CD4-positive, alpha-beta T cell treated with Interleukin-4 for 4 hours (primary cell): Measurements from ENCODE around the gene G6PC2.
"Not testable (repeated sequence)": the region's sequence is repeated elsewhere in the genome, so short reads cannot be mapped to it uniquely, and the experiment has no call there.

Source experiments
- DNase-seq: peaks from one replicate; pipeline ENCODE4 v3.0.0-alpha.2; 2020

G6PC2 gene, protein sequence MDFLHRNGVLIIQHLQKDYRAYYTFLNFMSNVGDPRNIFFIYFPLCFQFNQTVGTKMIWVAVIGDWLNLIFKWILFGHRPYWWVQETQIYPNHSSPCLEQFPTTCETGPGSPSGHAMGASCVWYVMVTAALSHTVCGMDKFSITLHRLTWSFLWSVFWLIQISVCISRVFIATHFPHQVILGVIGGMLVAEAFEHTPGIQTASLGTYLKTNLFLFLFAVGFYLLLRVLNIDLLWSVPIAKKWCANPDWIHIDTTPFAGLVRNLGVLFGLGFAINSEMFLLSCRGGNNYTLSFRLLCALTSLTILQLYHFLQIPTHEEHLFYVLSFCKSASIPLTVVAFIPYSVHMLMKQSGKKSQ

DNA sequence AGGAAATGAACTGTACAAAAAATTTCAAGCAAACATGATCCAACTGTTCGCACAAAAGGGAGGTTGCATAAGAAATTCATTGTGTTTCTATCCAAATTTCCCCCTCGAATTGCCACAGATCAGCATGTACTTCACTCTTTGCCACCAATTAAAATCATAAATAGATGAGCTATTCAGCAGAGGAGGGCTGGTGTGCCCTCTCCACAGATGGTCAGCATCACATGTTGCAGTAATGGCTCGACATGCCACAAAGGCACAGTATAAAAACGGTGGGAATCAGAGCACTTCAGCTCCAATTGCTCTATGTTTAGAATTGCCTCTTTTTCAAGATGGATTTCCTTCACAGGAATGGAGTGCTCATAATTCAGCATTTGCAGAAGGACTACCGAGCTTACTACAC, at the start of gene G6PC2:
G6PC2 (plus strand) TSS at position 289 of the 400 bp plus-strand sequence; CDS start at position 330, 41 bp downstream.
- no peak for DNase-seq

DNA sequence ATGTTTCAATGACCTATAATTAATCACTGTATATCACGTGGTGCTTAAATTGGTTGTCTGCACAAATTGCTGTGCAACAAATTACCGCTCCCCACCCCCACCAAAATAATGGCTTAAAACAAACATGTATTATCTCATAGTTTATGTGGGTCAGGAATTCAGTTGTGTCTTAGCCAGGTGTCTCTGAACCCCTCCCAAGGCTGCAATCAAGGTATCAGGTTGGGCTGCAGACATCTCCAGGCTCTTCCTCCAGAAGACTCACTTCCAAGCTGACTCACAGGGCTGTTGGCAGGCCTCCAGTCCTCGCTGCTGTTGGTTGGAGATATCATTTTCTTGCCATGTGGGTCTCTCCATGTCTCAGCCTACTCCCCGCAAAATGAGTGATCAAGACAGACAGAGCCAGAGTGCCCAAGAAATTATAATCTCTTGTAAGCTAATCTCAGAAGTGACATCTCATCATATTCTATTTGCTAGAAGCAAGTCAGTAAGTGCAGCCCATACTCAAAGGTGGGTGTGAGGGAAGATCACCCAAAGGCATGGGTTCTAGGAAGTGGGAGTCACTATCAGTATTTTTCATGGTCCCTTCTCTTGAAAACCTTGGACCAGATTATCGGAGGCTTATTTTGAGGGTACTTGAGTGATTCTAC, 49.3 kb upstream of the G6PC2 start:
- no peak for DNase-seq

DNA sequence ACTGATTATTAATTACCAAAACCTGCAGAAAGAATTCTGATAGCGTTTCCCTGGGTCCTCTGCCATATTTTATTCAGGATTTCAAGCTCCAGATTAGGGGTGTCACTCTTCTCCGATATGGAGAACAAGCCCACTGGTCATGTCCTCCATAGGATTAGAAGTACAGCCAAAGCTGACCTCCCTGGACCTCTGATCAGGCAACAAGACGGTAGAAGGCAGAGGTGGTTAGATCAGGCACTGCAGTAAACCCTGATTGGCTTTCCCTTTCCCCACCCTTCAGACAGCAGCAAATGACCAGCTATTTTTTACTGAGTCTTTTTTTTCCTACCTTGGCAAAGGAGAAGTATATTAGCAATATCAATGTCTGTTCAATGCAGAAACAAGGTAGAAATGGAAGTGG, 48.6 kb upstream of the G6PC2 start:
- DNase-seq = no peak

DNA sequence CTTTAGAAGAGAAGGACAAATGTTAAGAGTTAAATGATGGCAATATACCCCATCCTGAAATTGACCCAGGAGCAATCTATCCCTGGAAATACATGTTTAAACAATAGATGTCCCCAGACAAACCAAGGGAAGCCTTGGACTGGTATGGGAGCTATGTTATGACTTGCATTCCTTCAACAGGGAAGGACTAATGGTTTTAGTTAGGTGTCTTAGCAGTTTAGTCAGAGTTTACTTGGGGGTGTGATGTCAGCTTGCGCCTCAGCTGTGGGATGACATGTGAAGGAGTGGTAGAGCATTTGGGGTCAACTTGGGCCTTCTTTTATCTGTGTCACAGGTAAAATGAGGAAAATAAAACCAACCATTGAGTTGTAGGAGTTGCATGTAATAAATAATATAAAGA, 47.6 kb upstream of the G6PC2 start:
- no peak for DNase-seq

DNA sequence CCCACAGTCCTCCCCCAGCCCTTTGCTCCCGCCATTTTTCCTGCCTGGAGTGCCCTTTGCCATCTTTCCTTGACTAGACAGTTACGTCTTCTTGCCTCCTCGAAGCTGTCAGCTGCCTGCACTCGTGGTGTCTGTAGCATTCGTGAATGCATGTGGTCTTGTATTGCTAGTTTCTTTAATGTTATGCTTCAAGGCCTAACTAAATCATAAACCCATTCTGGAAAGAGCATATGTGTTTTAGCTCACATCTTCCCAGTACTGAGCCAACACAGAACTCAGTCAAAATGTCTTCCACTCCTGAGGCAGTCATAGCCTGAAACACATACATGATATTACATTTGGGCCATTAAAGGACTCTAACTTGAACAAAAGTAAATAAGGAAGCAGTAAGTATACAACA, 46.4 kb upstream of the G6PC2 start:
- no peak for DNase-seq

DNA sequence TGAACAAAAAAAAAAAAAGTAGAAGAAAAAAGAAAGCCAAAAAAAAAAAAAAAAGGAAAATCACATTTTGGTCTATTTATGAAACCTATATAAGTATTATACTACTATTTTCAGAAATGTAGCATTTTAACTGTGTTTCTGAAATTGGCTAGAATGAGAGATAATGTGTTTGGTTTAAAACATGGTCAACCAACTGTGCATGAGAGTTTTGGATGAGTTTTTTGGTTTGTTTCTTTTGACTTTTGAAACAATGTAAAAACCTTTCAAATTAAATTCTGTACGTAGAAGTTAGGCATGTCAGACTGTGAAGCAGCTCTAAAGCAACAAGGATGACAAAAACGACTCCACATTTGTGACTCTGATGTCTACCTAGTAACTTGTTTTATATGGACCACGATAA, 45.5 kb upstream of the G6PC2 start:
- DNase-seq = no peak

DNA sequence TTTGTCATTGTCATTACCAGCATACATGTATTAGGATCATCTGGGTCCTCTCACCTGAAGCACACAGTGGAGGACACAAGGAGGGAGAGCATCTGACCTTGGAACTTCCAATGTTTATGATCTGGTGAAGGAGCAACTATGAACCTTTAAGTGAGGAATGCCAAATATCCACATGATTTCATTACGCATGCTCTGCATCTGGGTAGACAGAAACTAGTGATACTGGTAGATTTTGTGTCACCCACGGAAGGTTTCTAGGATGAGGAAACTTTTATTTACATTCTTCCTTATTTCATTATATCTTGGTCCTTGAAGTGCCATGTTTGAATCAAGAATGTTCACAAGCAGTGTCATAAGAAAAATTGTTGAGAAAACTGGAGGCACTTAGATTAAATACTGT, 42.9 kb upstream of the G6PC2 start:
- DNase-seq = no peak

DNA sequence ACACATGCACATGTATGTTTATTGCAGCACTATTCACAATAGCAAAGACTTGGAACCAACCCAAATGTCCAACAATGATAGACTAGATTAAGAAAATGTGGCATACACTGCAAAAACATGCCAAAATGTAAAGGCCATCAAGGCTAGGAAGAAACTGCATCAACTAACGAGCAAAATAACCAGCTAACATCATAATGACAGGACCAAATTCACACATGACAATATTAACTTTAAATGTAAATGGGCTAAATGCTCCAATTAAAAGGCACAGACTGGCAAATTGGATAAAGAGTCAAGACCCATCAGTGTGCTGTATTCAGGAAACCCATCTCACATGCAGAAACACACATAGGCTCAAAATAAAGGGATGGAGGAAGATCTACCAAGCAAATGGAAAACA, 33.9 kb upstream of the G6PC2 start:
- DNase-seq = not testable (repeated sequence)

DNA sequence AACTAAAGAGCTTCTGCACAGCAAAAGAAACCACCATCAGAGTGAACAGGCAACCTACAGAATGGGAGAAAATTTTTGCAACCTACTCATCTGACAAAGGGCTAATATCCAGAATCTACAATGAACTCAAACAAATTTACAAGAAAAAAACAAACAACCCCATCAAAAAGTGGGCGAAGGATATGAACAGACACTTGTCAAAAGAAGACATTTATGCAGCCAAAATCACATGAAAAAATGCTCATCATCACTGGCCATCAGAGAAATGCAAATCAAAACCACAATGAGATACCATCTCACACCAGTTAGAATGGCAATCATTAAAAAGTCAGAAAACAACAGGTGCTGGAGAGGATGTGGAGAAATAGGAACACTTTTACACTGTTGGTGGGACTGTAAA, 30.7 kb upstream of the G6PC2 start:
- not testable (repeated sequence) for DNase-seq

DNA sequence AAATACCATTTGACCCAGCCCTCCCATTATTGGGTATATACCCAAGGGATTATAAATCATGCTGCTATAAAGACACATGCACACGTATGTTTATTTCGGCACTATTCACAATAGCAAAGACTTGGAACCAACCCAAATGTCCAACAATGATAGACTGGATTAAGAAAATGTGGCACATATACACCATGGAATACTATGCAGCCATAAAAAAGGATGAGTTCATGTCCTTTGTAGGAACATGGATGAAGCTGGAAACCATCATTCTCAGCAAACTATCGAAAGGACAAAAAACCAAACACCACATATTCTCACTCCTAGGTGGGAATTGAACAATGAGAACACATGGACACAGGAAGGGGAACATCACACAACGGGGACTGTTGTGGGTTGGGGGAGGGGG, 30.3 kb upstream of the G6PC2 start:
- DNase-seq = not testable (repeated sequence)

DNA sequence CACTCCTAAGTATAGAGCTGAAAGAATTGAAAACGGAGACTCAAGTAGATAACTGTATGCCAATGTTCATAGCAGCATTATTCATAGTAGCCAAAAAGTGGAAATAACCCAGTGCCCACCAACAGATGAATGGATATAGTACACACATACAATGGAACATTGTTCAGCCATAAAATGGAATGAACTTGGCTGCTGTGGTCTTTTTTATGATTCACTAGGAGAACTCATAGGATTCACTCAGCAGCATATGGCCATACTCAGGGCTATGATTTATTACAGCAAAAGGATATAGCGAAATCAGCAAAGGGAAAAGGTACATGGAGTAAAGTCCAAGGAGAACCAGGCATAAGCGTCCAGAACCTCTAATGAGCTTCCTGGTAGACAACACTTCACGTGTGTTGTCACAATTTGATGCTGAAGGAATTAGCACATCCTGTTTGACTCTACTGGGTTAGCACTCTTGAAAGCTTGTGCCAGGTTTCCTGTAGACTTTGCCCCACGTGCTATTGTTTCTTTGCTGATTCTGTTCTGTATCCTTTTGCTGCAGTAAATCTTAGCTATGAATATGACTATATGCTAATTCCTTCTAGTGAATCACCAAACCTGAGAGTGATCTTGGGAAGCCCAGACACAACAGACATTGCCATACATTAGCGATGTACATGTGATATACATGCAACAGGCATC, 26.6 kb upstream of the G6PC2 start:
- no peak for DNase-seq

DNA sequence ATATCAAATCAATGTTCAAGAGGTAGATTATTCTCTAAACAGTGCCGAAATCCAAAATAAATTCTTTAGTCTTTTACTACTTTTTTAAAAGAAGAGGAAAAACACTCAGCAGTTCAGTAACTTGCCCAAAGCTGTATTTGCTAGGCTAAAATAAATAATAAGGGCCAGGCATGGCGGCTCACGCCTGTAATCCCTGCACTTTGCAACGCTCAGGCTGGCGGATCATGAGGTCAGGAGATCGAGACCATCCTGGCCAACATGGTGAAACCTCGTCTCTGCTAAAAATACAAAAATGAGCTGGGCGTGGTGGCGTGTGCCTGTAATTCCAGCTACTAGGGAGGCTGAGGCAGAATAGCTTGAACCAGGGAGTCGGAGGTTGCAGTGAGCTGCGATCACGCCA, 18.9 kb upstream of the G6PC2 start:
- not testable (repeated sequence) for DNase-seq

DNA sequence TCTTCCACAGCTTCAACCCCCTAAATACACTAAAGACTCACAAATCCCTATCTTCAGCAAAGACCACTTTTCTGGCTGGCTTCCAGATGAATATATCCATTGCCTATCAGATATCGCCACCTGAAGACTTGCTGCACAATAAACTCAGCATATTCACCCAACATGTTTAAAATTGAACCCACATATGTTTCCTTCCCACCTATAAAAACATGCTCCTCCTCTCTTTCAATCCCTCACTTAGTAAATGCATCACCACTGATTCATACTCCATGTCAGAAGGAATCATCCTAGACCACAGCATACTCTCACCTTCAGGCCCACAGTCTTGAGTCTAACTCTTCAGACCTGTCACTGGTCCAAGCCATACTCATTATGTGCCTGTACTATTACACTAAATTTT, 16.1 kb upstream of the G6PC2 start:
- no peak for DNase-seq

DNA sequence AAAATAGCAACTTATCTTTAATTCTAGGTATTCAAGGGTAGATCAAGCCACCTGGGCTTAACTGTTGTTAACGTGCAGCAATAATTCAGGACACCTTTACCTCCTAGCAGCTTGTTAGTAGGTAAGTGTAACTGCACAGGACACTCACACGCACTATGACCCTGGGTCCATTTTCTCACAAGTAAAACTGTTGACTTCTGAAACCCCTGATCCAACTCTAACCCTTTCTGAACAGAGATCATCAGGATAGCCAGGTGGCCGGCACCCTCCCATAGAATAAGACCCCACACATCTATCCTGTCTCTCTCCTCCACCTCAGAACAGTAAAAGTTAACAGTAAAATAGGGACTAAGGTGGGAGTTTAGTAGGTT, 11.5 kb upstream of the G6PC2 start:
- DNase-seq = no peak

DNA sequence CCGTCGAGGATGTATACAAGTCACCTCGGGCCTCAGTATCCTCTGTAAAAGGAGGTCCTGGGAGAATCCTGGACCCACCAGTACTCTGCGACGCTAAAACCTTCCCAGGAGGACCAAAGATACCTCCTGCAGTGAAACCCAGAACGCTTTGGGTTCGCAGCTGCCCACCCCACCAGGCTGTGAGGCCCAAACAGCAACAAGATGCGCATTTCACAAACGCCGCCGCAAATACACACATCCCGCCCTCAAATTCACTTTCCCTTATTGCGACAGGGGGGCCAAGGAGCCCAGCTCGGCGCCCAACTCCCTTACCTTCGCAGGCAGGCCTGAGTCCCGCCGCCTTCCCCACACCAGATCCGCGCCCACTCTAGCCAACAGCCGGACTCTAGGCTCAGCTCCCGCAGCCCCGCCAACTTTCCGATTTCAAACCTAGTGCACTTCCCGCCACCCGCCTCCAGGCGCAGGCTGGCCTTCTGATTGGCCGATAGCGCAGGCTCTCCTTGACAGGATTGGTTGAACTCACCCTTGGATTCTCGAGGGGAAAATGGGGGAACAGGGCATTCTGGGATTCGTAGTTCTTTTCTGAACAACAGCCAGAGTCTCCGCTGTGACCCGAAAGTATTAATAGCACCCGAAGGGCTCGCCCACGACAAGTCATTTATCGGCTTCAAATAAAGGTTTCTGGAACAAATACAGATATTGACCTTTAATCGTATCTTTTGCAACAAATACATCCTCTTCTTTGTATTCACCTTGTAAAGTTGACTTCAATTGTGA, 10.9 kb upstream of the G6PC2 start, which contains the start of gene SPC25:
SPC25 (minus strand) TSS at position 425 of the 777 bp plus-strand sequence. CDS start 911 bp downstream, outside the sequence.
- DNase-seq = peak; percentile 91

DNA sequence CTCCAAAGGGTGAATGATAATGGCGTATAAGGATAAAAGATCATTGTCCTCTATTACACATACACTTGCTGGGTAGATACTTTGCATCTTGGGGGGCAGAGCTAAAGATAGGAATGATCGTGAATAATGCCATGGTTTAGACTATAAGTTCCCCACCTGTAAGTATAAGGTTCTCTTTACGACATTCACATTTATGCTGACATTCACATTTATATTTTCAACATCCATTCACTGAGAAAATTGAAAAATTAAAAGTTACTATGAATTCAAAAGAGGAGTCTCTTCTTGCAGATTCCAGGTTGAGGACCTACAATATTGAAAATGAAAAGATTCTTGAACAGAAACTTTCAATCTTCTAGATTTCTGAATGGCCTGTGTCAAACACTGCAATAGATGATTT, 8.8 kb upstream of the G6PC2 start:
- DNase-seq = no peak

DNA sequence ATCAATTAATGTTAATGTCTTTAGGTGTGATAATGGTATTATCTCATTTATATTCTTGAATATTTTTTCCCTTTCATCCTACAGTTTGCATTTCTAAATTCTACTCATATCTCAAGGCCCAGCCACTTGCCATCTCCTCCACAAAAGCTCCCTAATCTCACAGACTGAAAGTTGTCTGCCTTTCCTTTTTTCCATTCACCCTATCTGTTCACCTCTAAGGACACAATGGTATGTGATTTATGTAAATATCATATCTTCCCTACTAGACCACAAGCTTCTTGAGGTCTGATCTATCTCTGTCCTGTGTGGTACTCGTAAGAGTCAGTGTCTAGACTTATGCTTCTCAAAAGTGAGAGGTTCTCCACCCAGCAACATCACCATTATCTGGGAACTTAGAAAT, 7.0 kb upstream of the G6PC2 start:
- no peak for DNase-seq

DNA sequence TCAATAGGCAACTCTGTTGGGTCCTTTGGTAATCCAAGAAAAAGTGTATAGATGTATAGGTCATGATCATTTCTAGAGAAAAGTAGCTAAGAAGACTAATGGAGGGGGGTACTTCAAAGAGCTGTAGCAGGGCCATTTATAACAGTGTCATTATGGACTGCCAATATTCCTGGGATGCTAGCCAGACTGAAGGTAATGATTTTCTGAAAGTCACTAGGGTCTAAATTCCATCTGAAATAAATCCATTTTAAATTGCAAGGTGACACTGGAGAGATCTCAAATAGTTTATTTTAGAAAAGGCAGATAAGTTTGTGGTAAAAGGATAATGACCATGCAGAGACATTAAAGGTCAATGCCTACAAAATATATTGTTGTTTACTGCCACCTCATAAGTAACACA, 6.4 kb upstream of the G6PC2 start:
- no peak for DNase-seq

DNA sequence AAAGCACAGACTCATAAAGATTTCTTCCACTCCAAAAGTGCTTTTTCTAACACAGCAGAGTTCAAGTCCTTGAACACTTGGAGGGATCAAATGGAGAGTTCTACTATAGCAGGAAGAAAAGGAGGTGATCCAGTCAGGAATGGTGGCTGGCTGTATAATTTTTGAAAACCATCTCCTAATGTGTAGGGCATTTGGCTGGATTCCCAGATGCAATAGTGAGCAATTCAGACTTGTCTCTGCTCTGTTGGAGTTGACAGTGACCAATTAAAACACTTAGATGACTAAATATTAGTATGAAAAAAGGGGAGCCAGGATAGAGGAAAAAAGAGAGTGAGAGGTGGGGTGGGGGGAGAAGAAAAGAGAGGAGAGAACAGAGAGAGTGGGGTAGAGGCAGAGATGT, 5.3 kb upstream of the G6PC2 start:
- no peak for DNase-seq

DNA sequence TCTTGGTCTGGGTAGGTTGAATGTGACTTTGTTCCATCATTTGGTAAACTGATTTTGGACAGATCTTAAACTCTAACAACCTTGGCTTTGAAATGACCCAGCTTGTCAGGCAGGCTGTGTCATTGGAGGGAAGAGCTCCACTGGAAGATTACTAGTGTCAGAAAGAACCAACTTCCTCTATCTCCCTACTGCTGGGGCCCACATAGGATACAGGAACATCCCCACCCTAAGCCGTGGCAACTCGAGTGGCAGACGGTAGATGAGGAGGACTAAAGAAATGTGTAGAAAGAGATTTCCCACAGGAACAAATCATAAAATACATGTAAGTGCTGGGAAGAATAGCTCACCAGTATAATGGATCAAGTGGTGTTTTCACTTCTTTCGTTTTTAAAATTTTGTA, 4.3 kb upstream of the G6PC2 start:
- no peak for DNase-seq

DNA sequence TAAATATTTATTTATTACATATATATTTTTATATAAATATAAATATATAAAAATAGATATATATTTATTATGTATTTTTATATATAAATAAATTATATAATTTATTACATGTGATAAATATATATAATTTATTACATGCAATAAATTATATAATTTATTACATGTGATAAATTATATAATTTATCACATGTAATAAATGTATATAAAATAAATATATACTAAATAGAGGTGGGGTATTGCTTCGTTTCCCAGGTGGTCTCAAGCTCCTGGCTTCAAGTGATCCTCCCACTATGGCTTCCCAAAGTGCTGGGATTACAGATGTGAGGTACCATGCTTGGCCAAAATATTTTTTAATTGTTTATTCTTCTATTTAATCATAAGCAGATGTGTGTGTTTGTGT, 3.6 kb upstream of the G6PC2 start:
- no peak for DNase-seq

DNA sequence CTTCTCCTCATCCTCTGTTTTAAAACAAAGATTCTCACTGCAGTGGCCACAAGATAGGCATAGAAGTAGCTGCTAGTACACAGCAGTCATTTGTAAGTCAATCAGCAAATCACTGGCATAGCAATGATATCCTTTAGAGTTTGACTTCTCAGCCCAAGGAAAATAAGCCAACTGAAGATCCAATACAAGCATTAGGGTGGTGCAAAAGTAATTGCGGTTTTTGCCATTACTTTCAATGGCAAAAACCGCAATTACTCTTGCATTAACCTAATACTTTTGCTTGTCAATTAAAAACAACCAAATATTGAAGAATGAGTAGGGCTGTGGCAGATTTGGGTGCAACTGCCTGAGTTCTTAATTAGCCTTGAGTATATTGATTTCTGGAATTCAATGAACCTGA, 2.8 kb downstream of the G6PC2 start:
- no peak for DNase-seq

DNA sequence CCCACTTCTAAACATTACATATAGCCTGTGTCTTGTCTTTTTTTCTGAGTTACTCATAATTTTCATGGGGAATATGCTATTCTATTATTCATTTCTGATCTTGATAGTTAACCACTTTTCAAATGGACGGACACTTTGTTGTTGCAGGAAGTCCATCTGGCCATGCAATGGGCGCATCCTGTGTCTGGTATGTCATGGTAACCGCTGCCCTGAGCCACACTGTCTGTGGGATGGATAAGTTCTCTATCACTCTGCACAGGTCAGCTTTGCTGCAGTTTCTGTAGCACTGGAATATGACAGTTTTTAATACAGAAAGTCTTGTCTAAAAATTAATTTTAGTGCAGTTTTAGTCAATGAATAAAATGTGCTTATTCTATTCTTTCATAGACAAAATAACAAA, 3.3 kb downstream of the G6PC2 start:
- DNase-seq = no peak
